PC-9 (cell line): Measurements from ENCODE around the gene CASKIN1. TPM values are rescaled to one million over a fixed set of nuclear protein-coding genes. Genes with fewer than 3 reads are reported as not detected.
A peak's percentile ranks its signal among the peaks of the same experiment; 100 is the strongest.

Experiments used
- BruUV-seq: library from RNA; stranded (reverse); fragments of 400-500 nt; replicated peaks from 2 replicates; lab custom pipeline; 2021; lab: Mats Ljungman, UMichigan
- CTCF ChIA-PET: fragments of 300-600 bp; sonication (Branson Sonifier 250); formaldehyde crosslinking; loops from one replicate; lab custom pipeline; 2022; ENCODE audit warnings: antibody characterized with exemption; lab: Charles Lee
- POLR2A ChIA-PET: fragments of 300-600 bp; sonication (Branson Sonifier 250); formaldehyde crosslinking; loops from one replicate; lab custom pipeline; 2022; ENCODE audit warnings: antibody characterized with exemption; ENCODE audit not compliant: unreplicated experiment; lab: Charles Lee
- DNase-seq, 2 experiments: peaks; one replicate each; pipeline versions ENCODE4 v3.0.0 to v3.0.0-alpha.2; 2015 to 2022; ENCODE audit warnings: mixed read lengths in 1 of 2
- H2AFZ ChIP-seq: fragments of 200-600 bp; sonication (generic); 2 replicates; pipeline ENCODE4 v1.8.1; 2017; ENCODE audit warnings: antibody characterized with exemption
- H3F3A ChIP-seq: fragments of 200-600 bp; sonication (generic); 2 replicates; pipeline ENCODE4 v1.8.1; 2017; ENCODE audit warnings: antibody characterized with exemption, mild to moderate bottlenecking, low read depth; ENCODE audit not compliant: insufficient read depth
- H3K27ac ChIP-seq: fragments of 200-600 bp; sonication (generic); 2 replicates; pipeline ENCODE4 v1.6.1; 2016; ENCODE audit warnings: mixed run types
- H3K27me3 ChIP-seq: fragments of 200-600 bp; sonication (generic); 2 replicates; pipeline ENCODE4 v1.6.1; 2016; ENCODE audit warnings: low read depth, mixed run types; ENCODE audit not compliant: insufficient read depth
- H3K36me3 ChIP-seq: fragments of 200-600 bp; sonication (generic); 2 replicates; pipeline ENCODE4 v1.6.1; 2016; ENCODE audit warnings: low read depth, mixed run types
- H3K4me1 ChIP-seq: fragments of 200-600 bp; sonication (generic); replicated peaks from 2 replicates; pipeline ENCODE4 v1.6.1; 2016; ENCODE audit warnings: mixed run types; ENCODE audit not compliant: insufficient read depth
- H3K4me2 ChIP-seq: fragments of 200-600 bp; sonication (generic); 2 replicates; pipeline ENCODE4 v1.6.1; 2017; ENCODE audit warnings: mixed run types
- H3K4me3 ChIP-seq: fragments of 200-600 bp; sonication (generic); 2 replicates; pipeline ENCODE4 v1.6.1; 2016; ENCODE audit warnings: mixed run types
- H3K79me2 ChIP-seq: fragments of 200-600 bp; sonication (generic); 2 replicates; pipeline ENCODE4 v1.6.1; 2017; ENCODE audit warnings: low read depth, mixed run types
- H3K9me2 ChIP-seq: fragments of 200-600 bp; sonication (generic); 2 replicates; pipeline ENCODE4 v1.8.1; 2017; ENCODE audit warnings: mild to moderate bottlenecking; ENCODE audit not compliant: insufficient read depth
- H3K9me3 ChIP-seq: fragments of 200-600 bp; sonication (generic); 2 replicates; pipeline ENCODE4 v1.8.1; 2016; ENCODE audit warnings: low read depth; ENCODE audit not compliant: insufficient read depth
- H4K20me1 ChIP-seq: fragments of 200-600 bp; sonication (generic); 2 replicates; pipeline ENCODE4 v1.8.1; 2017; ENCODE audit not compliant: insufficient read depth
- EZH2 ChIP-seq: fragments of 200-600 bp; sonication (generic); IDR thresholded peaks from 2 replicates; pipeline ENCODE4 v1.8.0; 2017; ENCODE audit warnings: antibody characterized with exemption, low read depth
- intact Hi-C: fragments of 100-400 bp; cut with micrococcal nuclease; formaldehyde crosslinking; loops from one replicate; pipeline ENCODE4 v1.10.0; 2022; ENCODE audit not compliant: unreplicated experiment
- total RNA-seq: library from RNA; stranded (reverse); gene quantifications from 2 replicates; pipeline ENCODE4 v1.2.3, GENCODE V29; 2021
- TF ChIP-seq, protein P1 (sequence below): fragments of 200-600 bp; sonication (generic); conservative IDR thresholded peaks from 2 replicates; pipeline ENCODE4 v1.6.1; 2017; ENCODE audit warnings: mixed run types, antibody characterized with exemption, mild to moderate bottlenecking, moderate library complexity

The CASKIN1 gene
- total RNA-seq, 1 experiment from 2014 or later, result 2.1 TPM

DNA sequence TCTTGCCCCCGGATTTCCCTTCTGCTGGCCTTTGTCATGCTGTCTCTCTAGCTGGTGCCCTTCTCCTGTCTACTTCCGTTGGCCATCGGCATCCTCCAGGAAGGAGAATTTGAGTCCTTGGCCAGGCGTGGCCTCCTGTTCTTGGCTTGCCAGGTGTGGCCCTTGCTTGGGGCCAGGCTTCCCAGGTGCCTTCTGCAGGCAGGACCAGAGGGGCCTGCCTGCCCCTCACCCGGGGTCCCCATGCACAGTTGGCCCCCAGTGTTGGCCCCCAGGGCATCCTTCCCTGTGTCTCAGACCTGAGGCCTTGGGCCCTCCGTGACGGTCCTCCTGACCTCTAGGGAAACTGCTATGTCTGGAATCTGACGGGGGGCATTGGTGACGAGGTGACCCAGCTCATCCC lies 11.5 kb upstream of the CASKIN1 start:
- no peaks in the 10 kb centered on the region for H3K27me3 ChIP-seq
- no peak overlapping the region for H3K27ac ChIP-seq
- H3K9me2 ChIP-seq, result no peaks in the 10 kb centered on the region
- no peak overlapping the region for H3K4me2 ChIP-seq
- no peak overlapping the region for H3K4me3 ChIP-seq
- no peak for DNase-seq
- TF ChIP-seq EZH2, result no peak
- TF ChIP-seq, protein P1, sequence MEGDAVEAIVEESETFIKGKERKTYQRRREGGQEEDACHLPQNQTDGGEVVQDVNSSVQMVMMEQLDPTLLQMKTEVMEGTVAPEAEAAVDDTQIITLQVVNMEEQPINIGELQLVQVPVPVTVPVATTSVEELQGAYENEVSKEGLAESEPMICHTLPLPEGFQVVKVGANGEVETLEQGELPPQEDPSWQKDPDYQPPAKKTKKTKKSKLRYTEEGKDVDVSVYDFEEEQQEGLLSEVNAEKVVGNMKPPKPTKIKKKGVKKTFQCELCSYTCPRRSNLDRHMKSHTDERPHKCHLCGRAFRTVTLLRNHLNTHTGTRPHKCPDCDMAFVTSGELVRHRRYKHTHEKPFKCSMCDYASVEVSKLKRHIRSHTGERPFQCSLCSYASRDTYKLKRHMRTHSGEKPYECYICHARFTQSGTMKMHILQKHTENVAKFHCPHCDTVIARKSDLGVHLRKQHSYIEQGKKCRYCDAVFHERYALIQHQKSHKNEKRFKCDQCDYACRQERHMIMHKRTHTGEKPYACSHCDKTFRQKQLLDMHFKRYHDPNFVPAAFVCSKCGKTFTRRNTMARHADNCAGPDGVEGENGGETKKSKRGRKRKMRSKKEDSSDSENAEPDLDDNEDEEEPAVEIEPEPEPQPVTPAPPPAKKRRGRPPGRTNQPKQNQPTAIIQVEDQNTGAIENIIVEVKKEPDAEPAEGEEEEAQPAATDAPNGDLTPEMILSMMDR, result no peak
- CTCF ChIA-PET, result no interaction called here
- POLR2A ChIA-PET, result no interaction called here
- H3K9me3 ChIP-seq, result no peaks in the 10 kb centered on the region
- peaks cover 13% of the 10 kb centered on the region; the same call in 1 of the 2 replicates for H4K20me1 ChIP-seq
- H3F3A ChIP-seq, result peaks cover 28% of the 10 kb centered on the region; the same call in 1 of the 2 replicates
- 0 out of 2 replicates have a peak, but pooled peaks cover 6% of the 10 kb centered on the region for H3K36me3 ChIP-seq
- H2AFZ ChIP-seq, result no peak overlapping the region
- H3K4me1 ChIP-seq, result peaks cover 27% of the 10 kb centered on the region
- intact Hi-C loops, result no loop called here
- no TSS peak for BruUV-seq
- H3K79me2 ChIP-seq, result peaks cover 24% of the 10 kb centered on the region

DNA sequence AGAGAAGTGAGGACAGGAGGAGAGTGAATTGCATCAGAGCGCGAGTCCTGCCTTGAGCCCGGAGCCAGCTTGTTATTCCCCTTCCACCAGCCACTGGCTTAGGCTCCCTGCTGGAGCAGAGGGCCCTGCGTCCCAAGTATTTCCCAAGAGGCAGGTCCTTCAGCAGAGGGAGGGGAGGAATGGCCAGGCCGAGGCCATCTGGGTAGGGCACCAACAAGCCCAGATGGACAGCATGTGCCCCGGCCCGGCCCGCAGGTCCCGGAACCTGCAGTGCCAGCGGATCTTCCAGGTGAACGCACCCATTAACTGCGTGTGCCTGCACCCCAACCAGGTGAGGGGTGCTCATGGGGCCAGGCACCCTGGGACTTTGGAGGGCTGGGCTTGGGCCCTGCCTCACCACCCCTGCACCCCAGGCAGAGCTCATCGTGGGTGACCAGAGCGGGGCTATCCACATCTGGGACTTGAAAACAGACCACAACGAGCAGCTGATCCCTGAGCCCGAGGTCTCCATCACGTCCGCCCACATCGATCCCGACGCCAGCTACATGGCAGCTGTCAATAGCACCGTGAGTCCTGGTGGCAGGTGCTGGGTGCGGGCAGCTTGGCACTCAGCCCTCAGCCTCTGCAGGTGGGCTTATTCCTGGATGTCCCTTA lies 10.5 kb upstream of the CASKIN1 start:
- H3K4me1 ChIP-seq, result peaks cover 18% of the 10 kb centered on the region
- H3K4me3 ChIP-seq, result peak overlapping the region; percentile 91; the same call in 1 of the 2 replicates
- no peaks in the 10 kb centered on the region for H3K27me3 ChIP-seq
- POLR2A ChIA-PET, result no interaction called here
- CTCF ChIA-PET, result interaction anchor here (0.6 kb wide), 3 partner anchors 29 to 232 kb away, joined by 4 to 7 read pairs (median 4); no protein-coding TSS in a partner anchor
- H3K4me2 ChIP-seq, result peak overlapping the region; percentile 88
- BruUV-seq, result no TSS peak
- H2AFZ ChIP-seq, result no peak overlapping the region
- H3K27ac ChIP-seq, result no peak overlapping the region
- no peaks in the 10 kb centered on the region for H3K9me2 ChIP-seq
- no peak for TF ChIP-seq EZH2
- TF ChIP-seq, protein P1, result no peak
- H3K36me3 ChIP-seq, result 0 out of 2 replicates have a peak, but pooled peaks cover 6% of the 10 kb centered on the region
- no peak for DNase-seq
- H4K20me1 ChIP-seq, result peaks cover 3% of the 10 kb centered on the region; the same call in 1 of the 2 replicates
- H3K9me3 ChIP-seq, result no peaks in the 10 kb centered on the region
- H3K79me2 ChIP-seq, result peaks cover 22% of the 10 kb centered on the region
- intact Hi-C loops, result no loop called here
- peaks cover 20% of the 10 kb centered on the region; the same call in 1 of the 2 replicates for H3F3A ChIP-seq

DNA sequence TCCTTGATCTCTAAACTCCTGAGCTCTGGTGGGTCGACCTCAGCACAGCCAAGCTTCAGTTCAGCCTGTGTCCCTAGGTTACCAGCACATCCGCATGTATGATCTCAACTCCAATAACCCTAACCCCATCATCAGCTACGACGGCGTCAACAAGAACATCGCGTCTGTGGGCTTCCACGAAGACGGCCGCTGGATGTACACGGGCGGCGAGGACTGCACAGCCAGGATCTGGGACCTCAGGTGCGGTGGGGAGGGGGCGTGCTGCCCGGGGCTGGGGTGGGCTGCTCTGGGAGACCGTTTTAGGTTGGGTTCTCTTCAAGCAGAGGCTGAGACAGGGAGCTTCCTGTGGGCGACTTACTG lies 10.0 kb upstream of the CASKIN1 start:
- H3K4me3 ChIP-seq, result peak overlapping the region; percentile 91
- H3K27ac ChIP-seq, result no peak overlapping the region
- ChIA-PET CTCF (interaction anchor here (0.6 kb wide), 3 partner anchors 29 to 232 kb away, joined by 4 to 7 read pairs (median 4); no protein-coding TSS in a partner anchor), POLR2A (no interaction called here)
- peaks cover 15% of the 10 kb centered on the region for H3K4me1 ChIP-seq
- TF ChIP-seq, protein P1, result no peak
- no peak for TF ChIP-seq EZH2
- H3K9me2 ChIP-seq, result no peaks in the 10 kb centered on the region
- H3K4me2 ChIP-seq, result peak overlapping the region; percentile 88
- H3K9me3 ChIP-seq, result no peaks in the 10 kb centered on the region
- 0 out of 2 replicates have a peak, but pooled peaks cover 6% of the 10 kb centered on the region for H3K36me3 ChIP-seq
- no peak overlapping the region for H2AFZ ChIP-seq
- BruUV-seq, result no TSS peak
- H4K20me1 ChIP-seq, result no peaks in the 10 kb centered on the region
- H3F3A ChIP-seq, result peaks cover 15% of the 10 kb centered on the region; the same call in 1 of the 2 replicates
- H3K27me3 ChIP-seq, result no peaks in the 10 kb centered on the region
- no peak for DNase-seq
- peaks cover 22% of the 10 kb centered on the region for H3K79me2 ChIP-seq
- intact Hi-C loops, result no loop called here
